ENCODE results near the gene MRPL10.

MRPL10 gene

DNA sequence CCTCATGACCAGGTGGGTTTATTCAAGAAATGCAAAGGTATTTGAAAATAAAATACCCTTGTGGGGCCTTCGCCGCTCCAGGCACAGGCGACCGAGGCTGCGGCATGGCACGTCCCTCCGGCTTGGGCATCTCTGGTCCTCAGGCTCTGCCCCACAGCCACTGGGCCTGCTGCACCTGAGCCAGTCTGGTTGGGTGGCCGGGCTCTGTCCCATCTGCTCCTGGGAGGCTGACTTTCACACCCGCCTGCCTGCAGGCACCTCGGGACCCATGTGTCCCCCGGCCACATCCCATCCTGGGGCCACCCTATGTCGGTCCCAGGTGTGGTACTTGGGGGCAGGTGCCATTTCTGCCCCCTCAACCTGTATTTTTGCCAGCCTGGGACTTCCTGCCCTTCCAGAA lies 30.7 kb downstream of the MRPL10 start:
- no peak overlapping the region for H3K27ac ChIP-seq (ENCODE audit: low read depth, low read length)
- no peaks in the 10 kb centered on the region for H3K9me3 ChIP-seq (ENCODE audit: insufficient read depth, low read length)
- H3F3A ChIP-seq (ENCODE audit: insufficient read depth): no peaks in the 10 kb centered on the region
- H3K9ac ChIP-seq (ENCODE audit: low read length): no peak overlapping the region
- no peak overlapping the region for H2AFZ ChIP-seq (ENCODE audit: low read depth, low read length, severe bottlenecking)
- H3K4me2 ChIP-seq (ENCODE audit: low read depth, low read length, poor library complexity, severe bottlenecking): no peak overlapping the region
- no peaks in the 10 kb centered on the region for H3K27me3 ChIP-seq (ENCODE audit: low read length)
- no peaks in the 10 kb centered on the region for H3K79me2 ChIP-seq (ENCODE audit: insufficient read depth, low read length)
- TF ChIP-seq, protein P1, sequence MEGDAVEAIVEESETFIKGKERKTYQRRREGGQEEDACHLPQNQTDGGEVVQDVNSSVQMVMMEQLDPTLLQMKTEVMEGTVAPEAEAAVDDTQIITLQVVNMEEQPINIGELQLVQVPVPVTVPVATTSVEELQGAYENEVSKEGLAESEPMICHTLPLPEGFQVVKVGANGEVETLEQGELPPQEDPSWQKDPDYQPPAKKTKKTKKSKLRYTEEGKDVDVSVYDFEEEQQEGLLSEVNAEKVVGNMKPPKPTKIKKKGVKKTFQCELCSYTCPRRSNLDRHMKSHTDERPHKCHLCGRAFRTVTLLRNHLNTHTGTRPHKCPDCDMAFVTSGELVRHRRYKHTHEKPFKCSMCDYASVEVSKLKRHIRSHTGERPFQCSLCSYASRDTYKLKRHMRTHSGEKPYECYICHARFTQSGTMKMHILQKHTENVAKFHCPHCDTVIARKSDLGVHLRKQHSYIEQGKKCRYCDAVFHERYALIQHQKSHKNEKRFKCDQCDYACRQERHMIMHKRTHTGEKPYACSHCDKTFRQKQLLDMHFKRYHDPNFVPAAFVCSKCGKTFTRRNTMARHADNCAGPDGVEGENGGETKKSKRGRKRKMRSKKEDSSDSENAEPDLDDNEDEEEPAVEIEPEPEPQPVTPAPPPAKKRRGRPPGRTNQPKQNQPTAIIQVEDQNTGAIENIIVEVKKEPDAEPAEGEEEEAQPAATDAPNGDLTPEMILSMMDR (IDR thresholded peaks at IDR 0.05; ENCODE audit: insufficient read depth, low read length, poor library complexity, severe bottlenecking): no peak
- no peak for TF ChIP-seq EZH2phosphoT487 (conservative IDR thresholded peaks at IDR 0.05; ENCODE audit: low read length)
- H3K9me2 ChIP-seq (replicated peaks; ENCODE audit: insufficient read depth, low read length): no peaks in the 10 kb centered on the region
- H3K4me3 ChIP-seq (ENCODE audit: insufficient read depth, low read length, poor library complexity, severe bottlenecking): no peak overlapping the region
- H4K20me1 ChIP-seq (ENCODE audit: low read depth, low read length): no peaks in the 10 kb centered on the region
- H3K36me3 ChIP-seq (ENCODE audit: low read length): no peaks in the 10 kb centered on the region

DNA sequence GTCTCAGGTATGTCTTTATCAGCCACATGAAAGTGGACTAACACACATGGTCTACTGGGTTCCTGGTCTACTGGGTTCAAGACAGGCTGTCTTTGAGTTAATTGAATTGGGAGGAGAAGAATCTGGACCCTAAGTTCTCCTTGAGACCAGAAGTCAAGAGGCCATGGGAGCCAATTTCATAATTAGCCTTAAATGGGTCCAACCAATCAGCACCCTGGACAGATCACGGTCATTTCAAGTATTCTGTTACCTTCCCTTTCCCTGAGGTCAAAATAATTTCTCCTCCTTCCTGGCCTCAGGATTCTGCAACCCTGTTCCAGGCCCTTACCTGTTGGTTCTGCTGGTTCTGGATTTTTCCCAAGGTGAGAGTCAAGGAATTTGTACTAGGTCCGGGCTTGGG lies 33.5 kb downstream of the MRPL10 start:
- H3K9me3 ChIP-seq (ENCODE audit: insufficient read depth, low read length): no peaks in the 10 kb centered on the region
- no peaks in the 10 kb centered on the region for H3K27me3 ChIP-seq (ENCODE audit: low read length)
- no peaks in the 10 kb centered on the region for H3K9me2 ChIP-seq (replicated peaks; ENCODE audit: insufficient read depth, low read length)

DNA sequence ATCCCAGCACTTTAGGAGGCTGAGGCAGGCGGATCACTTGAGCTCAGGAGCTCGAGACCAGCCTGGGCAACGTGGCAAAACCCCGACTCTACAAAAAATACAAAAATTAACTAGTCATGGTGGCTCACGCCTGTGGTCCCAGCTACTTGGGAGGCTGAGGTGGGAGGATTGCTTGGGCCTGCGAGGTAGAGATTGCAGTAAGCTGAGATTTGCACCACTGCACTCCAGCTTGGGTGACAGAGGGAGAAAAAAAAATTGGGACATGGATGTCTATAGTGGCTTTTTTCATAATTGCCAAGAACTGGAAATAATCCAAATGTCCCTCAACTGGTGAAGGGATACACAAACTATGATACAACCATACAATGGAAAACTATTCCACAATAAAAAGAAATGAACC lies 38.4 kb downstream of the MRPL10 start:
- Histone ChIP-seq H3K9me2 (replicated peaks; ENCODE audit: insufficient read depth, low read length) (no peaks in the 10 kb centered on the region), H3K9me3 (ENCODE audit: insufficient read depth, low read length) (no peaks in the 10 kb centered on the region), H3K36me3 (ENCODE audit: low read length) (no peaks in the 10 kb centered on the region), H2AFZ (ENCODE audit: low read depth, low read length, severe bottlenecking) (no peak overlapping the region), H4K20me1 (ENCODE audit: low read depth, low read length) (no peaks in the 10 kb centered on the region), H3K9ac (ENCODE audit: low read length) (no peak overlapping the region), H3K4me3 (ENCODE audit: insufficient read depth, low read length, poor library complexity, severe bottlenecking) (no peak overlapping the region), H3K27me3 (ENCODE audit: low read length) (0 out of 2 replicates have a peak, but pooled peaks cover 3% of the 10 kb centered on the region), H3K27ac (ENCODE audit: low read depth, low read length) (no peak overlapping the region), H3K4me2 (ENCODE audit: low read depth, low read length, poor library complexity, severe bottlenecking) (no peak overlapping the region), H3F3A (ENCODE audit: insufficient read depth) (no peaks in the 10 kb centered on the region), H3K79me2 (ENCODE audit: insufficient read depth, low read length) (no peaks in the 10 kb centered on the region)
- no peak for TF ChIP-seq EZH2phosphoT487 (conservative IDR thresholded peaks at IDR 0.05; ENCODE audit: low read length)
- TF ChIP-seq, protein P1 (IDR thresholded peaks at IDR 0.05; ENCODE audit: insufficient read depth, low read length, poor library complexity, severe bottlenecking): no peak

More for the DNA sequence above, 33.5 kb downstream of the MRPL10 start:
- Histone ChIP-seq H2AFZ (ENCODE audit: low read depth, low read length, severe bottlenecking) (no peak overlapping the region), H3F3A (ENCODE audit: insufficient read depth) (no peaks in the 10 kb centered on the region), H3K9ac (ENCODE audit: low read length) (no peak overlapping the region), H3K27ac (ENCODE audit: low read depth, low read length) (no peak overlapping the region), H4K20me1 (ENCODE audit: low read depth, low read length) (no peaks in the 10 kb centered on the region), H3K79me2 (ENCODE audit: insufficient read depth, low read length) (no peaks in the 10 kb centered on the region), H3K4me2 (ENCODE audit: low read depth, low read length, poor library complexity, severe bottlenecking) (no peak overlapping the region), H3K4me3 (ENCODE audit: insufficient read depth, low read length, poor library complexity, severe bottlenecking) (no peak overlapping the region), H3K36me3 (ENCODE audit: low read length) (no peaks in the 10 kb centered on the region)
- no peak for TF ChIP-seq EZH2phosphoT487 (conservative IDR thresholded peaks at IDR 0.05; ENCODE audit: low read length)
- TF ChIP-seq, protein P1 (IDR thresholded peaks at IDR 0.05; ENCODE audit: insufficient read depth, low read length, poor library complexity, severe bottlenecking): no peak

Measured in SU-DHL-6 (cell line).